Activated T-cell treated with anti-CD3 and anti-CD28 coated beads for 48 hours (primary cell): ENCODE data around the gene FAM241B.

Experiments used
- DNase-seq: peaks from one replicate; pipeline ENCODE4 v3.0.0-alpha.2; 2020; ENCODE audit warnings: low read depth

Gene FAM241B

GRCh38 chr10:69649786-69650550 is 19.9 kb downstream of the FAM241B start:
- DNase-seq: no peak

DNA sequence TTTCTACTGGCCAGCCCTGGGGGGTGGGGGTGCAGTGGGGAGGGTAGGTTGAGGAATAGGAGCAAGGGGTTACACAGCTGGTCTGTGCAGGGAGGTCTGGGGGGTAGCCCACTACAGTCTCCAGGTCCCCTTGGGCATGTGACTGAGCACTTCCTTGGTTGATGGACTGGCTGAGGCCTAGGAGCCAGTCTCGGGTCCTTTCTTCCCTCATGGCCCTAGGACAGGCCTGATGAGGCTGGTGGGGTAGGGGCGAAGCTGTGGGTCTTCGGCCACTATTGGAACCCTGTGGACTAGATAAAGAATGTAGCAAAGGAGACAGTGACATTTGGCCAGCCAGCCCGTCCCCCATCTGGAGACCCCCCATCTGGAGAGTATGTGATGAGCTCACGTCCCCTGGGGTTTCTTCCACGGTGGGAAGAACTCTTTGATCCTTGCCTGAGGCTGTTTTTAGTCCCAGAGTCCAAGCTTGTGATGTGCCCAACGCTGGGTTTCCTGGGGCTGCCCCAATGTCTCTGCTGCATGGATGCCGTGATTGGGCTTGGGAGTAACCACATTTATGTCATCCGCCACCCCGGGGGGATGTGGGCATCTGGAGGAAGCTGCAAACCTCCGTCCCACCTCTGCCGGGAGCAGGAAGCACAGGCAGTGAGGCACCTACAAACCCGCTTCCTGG is 20.7 kb downstream of the FAM241B start:
- no peak for DNase-seq

DNA sequence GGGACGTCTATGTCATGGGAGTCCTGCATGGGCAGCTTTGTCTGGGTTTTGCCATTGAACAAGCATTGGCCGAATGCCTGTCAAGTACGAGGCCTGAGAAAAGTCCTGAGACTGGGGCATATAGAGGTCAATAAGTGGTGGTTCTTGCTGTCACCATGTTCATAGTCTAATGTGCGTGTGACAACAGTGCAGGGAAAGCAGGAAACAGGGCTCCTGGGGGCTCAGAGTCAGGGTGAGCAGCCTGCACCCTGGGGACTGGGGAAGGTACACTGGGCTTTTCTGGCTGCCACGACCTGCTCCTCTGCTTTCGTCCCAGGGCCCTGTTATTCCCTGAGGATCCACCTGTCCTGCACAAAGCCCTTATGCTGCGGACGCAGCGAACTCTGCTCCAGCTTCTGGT is 21.3 kb downstream of the FAM241B start:
- DNase-seq: no peak

DNA sequence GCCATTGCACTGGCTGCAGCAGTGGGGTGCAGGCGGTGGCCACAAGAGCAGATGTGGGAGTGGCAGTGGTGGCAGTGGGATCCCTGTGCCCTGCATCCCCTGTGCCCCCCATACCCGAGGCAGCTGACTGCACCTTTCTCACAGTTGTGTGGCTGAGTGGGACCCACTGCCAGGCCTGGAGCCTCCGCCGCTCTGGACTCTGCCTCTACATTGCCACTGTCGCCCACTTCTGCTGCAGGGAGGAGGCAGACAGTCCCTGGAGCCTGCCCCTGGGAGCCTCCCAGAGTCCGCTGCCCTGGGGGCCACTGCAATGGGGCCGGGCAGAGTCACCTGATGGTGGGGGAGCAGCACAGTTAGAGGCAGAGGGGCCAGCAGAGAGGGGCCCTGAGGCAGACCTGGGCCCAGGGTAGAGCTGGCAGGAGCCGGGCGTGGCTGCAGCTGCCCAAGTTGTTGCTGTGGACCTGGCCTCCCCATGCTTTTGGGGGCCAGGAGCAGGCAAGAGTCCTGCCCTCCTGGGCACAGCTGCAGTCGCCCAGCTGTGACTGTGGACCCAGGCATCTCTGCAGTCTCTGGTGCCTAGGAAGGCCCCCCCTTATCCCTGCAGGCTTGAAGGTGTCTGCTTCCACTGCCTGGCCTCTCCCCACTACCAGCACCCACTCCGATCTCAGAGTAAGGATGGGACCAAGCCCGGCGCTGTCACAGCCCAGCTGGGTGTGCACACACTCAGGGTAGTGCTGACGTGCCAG is 22.2 kb downstream of the FAM241B start:
- no peak for DNase-seq

DNA sequence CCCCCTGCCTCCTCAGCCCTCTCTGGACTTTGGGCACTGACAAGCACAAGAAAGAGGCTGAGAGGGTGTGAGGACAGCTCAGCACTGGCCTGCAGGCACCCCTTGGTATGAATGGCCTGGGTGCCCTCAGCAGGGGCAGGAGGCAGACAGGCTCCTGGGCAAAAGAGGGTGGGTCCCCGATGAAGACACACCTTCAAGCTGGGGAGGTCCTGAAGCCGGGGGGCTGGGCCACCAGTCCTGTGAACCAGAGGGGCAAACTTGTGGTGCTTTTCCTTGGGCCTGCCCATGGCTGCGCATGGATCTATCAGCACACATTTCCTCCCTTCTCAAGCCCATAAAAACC is 22.8 kb downstream of the FAM241B start:
- DNase-seq: no peak

DNA sequence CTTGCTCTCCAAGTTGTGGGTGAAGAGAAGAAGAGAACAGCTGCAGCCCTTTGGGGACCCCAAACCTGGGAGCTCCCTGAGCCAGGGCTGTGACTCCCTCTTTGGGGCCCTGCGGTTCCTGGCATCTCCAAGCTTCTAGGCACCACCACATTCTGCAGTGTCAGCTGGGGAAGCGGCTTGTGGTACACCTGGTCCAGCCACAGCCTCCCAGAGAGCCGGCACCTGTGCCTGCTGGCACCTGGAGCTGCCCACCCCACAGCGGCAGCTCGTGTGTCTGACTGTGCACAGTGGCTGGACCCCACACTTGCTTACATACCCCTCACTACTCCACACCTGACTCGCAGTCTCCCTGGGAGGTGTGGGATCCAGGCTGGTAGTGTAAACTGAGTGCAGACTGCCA is 23.5 kb downstream of the FAM241B start:
- no peak for DNase-seq

- no peak for DNase-seq
Observed at GRCh38 chr10:69655124-69655867, 25.2 kb downstream of the FAM241B start.

DNA sequence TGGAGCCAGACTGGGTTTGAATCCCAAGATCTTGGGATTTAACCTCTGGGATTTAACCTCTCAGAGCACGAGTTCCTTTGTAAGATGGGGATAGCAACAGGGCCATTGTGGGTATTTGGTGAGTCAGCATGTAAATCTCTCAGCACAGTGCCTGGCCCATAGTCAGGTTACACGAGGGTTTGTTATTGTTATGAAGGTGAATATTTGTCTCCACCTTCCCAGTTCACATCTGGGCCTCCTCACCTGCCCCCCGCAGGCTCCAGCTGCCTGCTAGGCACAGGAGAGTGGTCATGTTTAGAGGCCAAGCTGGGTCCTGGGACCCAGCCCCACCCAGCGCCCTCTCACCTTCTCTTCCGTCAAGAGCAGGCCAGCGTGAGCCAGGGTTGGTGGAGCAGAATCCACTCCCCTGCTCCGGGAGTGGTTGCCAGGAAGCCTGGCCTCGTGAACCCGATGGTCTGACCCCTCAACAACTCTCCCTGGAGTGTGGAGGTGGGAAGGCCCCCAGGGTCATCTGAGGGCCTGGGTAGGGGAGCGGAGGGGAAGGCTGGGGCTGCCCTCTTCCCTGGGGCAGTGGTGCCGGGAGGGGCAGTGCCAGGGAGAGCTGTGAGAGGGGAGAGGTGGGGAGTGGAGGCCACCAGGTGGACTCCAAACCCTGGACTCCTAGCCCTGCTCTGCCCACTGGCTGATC is 26.0 kb downstream of the FAM241B start:
- no peak for DNase-seq

- DNase-seq: no peak
Observed at GRCh38 chr10:69656742-69657269, 26.8 kb downstream of the FAM241B start.

DNA sequence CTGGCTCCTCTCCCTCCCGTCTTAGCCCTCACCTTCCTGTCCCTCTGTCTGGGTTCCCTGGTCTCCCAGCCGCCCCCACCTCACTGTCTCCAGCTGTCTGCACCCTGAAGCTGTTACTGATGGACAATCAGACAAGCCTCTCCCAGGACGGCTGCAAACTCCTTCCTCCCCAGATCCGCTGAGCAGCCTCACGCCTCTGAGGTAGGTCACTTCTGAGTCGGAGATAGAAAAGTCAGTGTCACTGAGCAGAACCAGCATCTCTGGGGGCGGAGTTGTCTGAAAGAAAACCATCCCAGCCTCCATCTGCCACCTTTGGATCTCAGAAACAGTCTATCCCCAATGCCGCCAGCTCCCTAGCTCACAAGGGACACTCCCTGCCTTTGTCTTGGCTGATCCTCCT is 27.4 kb downstream of the FAM241B start:
- no peak for DNase-seq

DNA sequence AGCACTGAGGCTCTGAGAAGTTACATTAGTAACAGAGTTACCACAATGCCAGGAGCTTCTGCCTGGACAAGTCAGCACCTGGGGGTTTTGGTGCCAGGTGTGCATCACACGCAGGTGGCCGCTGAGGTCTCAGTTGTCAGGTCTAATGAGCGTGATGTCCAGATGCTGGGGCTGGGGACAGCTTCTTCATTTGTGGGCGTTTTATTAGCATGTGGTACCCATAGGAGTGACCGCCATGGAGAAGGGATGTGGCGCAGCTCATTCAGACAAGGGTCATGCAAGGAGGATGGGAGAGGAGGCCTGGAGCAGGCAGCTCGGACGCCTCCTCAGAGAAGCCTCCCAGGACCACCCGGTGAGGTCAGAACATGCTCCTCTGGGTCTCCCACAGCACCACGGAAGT is 27.8 kb downstream of the FAM241B start:
- no peak for DNase-seq

DNA sequence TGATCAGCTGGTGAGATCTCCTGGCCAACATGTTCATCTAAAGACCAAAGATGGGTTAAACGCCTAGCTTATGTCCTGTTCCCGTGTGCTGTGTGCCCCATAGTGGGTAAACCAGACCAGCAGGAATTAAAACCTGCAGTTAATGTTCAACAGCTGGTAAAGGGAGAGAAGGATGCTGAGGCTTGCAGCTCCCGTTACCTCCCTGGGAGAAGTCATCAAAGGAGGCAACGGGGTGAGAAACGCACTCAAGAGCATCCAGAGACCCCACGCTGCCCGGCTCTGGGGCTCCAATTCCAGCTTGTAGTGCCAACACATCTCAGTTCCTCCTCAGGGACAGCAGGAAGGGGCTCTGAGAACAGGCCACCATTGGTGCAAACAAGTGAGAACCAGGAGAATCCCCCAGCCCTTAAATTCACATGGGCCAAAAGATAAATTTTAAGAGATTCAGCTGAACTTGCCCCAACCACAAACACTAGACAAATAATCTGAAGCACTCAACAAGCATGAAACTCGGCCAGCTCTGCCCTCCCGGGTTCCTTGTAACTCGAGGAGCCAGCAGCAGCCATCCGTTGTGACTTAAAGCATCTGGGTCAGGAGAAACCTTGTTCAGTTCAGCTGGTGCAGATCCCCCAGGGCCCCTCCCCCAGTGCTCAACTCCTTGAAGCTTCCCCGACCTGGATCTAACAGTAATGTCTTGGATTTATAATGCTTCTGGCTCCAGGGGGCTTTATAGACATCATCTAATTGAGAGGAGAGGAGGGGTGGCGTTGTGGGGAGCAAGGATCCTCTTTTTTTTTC is 29.4 kb downstream of the FAM241B start:
- DNase-seq: no peak

- no peak for DNase-seq
Observed at GRCh38 chr10:69660296-69660695, 30.2 kb downstream of the FAM241B start.

- no peak for DNase-seq
Observed at GRCh38 chr10:69661414-69662172, 31.5 kb downstream of the FAM241B start.

- DNase-seq: no peak
Observed at GRCh38 chr10:69662173-69662877, 32.3 kb downstream of the FAM241B start.

DNA sequence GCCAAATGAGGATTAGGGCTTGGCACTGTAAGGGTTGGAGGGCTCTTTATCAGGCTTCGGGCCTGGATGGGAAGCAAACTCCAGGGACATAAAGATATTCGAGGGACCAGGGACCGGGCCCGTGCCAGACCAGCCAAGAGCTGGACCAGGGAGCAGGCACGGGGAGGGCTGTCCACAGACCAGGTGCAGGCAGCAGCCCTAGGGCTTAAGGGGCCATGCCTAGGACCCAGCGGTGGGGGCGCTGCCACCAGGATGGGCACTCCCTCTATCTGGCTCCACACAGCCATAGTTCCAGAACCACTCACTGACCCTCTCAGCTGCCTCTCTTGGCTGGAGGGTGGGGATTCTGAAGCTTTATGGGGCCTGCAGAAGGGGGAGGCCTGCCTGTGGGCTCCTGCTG is 32.9 kb downstream of the FAM241B start:
- no peak for DNase-seq

- no peak for DNase-seq
Observed at GRCh38 chr10:69663369-69663947, 33.4 kb downstream of the FAM241B start.

DNA sequence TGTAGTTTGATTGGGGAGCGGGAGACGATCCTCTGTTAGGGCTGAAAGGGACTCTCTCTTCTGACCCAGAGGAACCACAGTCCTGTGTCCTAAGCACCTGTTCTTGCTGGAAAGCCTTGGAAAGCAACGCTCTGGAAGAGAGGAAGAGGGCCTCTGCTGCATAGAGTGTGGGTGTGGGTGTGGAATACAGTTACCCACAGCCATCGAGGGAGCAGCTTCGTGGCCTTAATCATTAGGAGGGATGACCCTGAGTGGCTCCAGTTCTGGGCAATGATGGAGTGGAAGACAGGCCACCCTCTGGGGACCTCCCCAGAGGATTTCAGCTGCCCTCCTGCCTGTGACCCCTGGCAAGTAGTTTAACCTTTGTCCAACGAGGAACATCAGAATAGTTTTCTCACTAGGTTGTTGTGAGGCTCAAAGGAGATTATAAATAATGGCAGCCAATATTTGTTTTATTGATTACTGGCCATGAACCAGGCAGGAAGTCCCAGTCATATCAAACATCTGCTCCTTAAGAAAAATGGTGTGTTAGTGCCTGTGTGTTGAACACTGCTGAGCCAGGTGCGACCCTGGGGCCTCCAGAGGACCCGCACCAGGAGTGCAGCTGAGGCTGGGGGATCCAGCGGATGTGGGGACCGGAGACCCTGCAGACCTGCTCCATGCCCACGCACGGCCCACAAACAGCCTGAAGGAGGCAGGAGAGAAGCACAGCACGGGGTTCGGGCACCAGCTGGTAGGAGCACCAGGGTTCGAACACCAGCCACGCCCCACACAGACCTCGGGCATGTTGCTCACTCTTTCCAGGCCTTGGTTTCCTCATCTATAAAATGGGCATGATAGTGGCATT is 35.6 kb downstream of the FAM241B start:
- DNase-seq: no peak
